Vagina (tissue), 2 donors: ENCODE data around the gene SLC7A6OS.

ENCODE experiments used
- CTCF ChIP-seq, 3 experiments: fragments of 450-650 bp in 2 of 3; fragments of 200-600 bp in 1 of 3; sonication (generic) in 1 of 3; IDR thresholded peaks; one replicate each; pipeline ENCODE4 v1.5.1; 2017 to 2019; ENCODE audit warnings: antibody characterized with exemption in 3 of 3, mild to moderate bottlenecking in 2 of 3, moderate library complexity in 2 of 3
- POLR2A ChIP-seq, 2 donors: fragments of 450-650 bp; IDR thresholded peaks; one replicate each; pipeline ENCODE4 v1.6.1; 2017; ENCODE audit warnings: antibody characterized with exemption in 2 of 2, mild to moderate bottlenecking in 2 of 2, moderate library complexity in 2 of 2

DNA sequence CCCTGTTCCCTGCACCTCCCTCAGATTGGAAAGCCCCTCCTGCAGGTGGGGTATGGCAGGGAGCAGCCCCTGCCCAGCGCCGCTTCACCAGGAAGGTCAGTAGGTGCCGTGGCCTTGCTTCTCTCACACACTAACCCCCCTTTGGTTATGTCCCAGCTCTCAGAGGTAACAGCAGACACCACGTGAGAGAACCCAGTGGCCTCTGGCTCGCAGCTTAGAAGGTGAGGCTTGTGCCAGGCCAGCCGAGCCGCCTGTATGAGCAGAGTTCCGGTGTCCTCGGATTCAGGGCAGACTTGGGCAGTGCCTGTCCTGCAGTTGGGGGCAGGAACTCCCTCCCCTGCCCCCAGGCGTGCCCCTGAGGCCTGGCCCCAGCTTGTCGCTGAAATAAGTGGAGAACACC lies 47.2 kb upstream of the SLC7A6OS start:
- TF ChIP-seq CTCF (IDR thresholded peaks at IDR 0.05) (no peak), POLR2A (IDR thresholded peaks at IDR 0.05) (no peak)
